Measurements from ENCODE around the gene FBXL17. TPM values are rescaled to one million over a fixed set of nuclear protein-coding genes. Genes with fewer than 3 reads are reported as not detected.

Gene FBXL17
- total RNA-seq, 1 donor from 2014 or later: 5.6 TPM

GRCh38 chr5:107817951-107818350 lies 563.9 kb downstream of the FBXL17 start:
- no peak for DNase-seq (ENCODE audit: low read depth in 2 of 2)

DNA sequence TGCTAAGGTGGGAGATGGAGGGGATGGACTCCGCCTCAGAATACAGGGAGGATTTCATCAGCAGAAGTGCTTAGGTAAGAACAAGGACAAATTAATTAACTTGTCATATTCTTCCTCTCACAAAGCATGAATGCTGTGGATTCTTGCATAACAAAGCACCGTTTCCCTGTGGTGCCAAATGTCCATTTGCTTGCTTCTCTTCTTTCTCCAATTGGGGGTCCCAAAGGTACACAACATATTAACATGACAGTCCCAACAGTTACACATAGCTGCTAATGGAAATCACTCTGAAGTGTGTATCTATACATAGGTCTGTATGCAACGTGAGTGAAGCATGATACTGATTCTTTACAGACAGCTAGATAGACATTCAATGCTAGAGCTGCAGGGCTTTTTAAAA lies 564.5 kb downstream of the FBXL17 start:
- DNase-seq (ENCODE audit: low read depth in 2 of 2): no peak

- DNase-seq (ENCODE audit: low read depth in 2 of 2): no peak
Observed at GRCh38 chr5:107815109-107815508, 566.8 kb downstream of the FBXL17 start.

DNA sequence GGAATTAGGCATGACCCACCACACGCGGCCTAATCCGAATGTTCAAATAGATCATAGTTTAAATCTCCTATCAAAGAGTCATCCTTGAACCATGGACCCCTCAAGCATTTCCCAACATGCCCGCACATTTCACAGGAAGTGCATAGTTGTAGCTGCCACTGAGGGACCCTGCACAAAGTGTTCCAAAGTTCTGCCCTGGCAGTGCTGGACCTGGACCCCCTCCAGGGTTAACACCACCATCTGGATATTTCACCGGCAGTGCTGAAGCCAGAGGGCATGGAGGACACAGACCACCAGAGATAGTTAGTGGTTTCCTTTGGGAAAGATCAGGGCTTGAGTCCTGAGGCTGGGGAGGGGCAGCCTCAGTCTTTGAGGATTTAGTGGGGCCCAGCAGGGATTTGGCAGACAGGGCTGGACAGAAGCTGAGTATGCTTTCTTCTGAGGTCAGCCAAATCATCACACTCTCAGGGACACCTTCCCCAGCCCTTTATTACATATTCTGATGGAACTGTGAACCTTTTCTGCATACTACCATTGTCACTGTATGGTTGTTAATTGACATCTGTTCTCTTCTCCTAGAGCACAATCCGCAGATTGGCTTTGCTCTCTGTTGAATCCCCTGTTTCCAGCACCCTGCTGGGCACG lies 567.6 kb downstream of the FBXL17 start:
- DNase-seq (ENCODE audit: low read depth in 2 of 2): no peak

GRCh38 chr5:107813559-107813958 lies 568.3 kb downstream of the FBXL17 start:
- no peak for DNase-seq (ENCODE audit: low read depth in 2 of 2)

DNA sequence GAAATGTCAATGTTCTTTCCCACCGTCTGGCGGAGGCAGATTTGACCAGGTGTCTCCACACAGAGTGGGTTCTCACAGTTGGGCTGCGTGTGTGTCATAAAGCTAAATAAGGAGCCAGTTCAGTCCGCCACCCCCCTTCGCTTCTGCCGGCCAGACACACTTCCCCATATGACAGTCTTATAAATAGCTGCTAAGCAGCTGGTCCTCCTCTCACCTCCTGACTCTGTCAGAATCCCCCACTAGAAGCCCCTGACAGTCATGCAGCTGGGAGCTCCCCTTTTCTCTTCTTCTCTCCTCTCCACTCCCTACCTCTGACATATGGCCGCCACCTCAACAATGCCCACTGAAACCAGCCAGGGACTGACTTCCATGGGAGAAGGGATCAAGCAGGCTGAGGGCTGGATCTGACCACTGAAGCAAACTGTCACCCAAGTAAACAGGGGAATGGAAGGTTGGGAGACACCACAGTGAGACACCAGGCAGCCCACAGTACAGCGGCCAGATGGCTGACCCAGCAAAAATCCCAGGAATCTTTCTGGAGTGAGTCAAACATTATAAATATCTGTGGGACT lies 569.2 kb downstream of the FBXL17 start:
- DNase-seq (ENCODE audit: low read depth in 2 of 2): no peak

DNA sequence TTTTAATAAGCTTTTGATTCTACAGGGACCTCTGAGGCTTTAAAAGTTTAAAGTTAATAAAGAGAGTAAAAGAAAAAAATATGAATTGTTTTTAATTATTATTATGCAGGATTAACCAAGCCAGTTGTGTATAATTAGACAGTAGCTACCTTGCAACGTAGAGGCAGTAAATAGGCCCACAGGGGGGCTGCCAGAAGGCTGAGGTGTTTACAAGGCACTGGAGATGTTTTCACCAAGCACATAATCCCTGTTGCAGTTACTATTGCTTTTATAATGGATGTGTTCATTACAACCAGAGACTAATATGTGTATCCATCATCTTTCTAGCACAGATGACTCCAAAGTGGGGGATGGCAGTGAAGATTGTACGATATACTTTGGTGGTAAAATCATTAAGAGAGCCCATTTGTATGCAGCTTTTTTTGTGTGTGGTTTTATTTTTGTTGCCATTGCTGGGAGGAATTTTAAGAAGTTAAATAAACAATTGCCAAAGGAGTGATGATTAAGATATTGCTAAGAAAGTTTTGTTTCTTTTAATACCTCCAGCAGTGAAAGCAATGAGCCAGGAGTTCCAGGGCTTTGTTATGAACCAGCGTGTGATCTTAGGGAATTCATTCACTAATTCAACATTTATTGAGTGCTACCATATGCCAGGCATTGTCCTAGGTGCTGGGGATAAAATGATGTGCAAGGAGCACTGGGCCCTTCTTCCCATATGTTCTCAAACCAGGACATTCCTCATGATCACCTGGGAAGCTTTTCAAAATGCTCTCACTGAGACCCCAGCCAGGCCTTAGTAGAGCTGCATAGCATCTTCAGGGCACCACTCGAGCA lies 572.5 kb downstream of the FBXL17 start:
- no peak for DNase-seq (ENCODE audit: low read depth in 2 of 2)
